ENCODE data around the gene TMEM43.

GRCh38 chr3:14162178-14162577 is 37.3 kb downstream of the TMEM43 start:
- no peak for TF ChIP-seq CTCF (IDR thresholded peaks at IDR 0.05; ENCODE audit: low read depth, low read length)
- TF ChIP-seq EZH2phosphoT487 (IDR thresholded peaks at IDR 0.05; ENCODE audit: low read depth), result no peak
